Glutamatergic neuron (in vitro differentiated cells): ENCODE data around the gene NAB2. TPM values are rescaled to one million over a fixed set of nuclear protein-coding genes. Genes with fewer than 3 reads are reported as not detected.
A peak's percentile ranks its signal among the peaks of the same experiment; 100 is the strongest.
"Not testable (repeated sequence)": the region's sequence is repeated elsewhere in the genome, so short reads cannot be mapped to it uniquely, and the experiment has no call there.

Experiments used
- DNase-seq: peaks from one replicate; pipeline ENCODE4 v3.0.0; 2022
- H3K27ac Mint-ChIP-seq: one replicate; pipeline ENCODE4 v1.8.0; 2020; ENCODE audit warnings: mild to moderate bottlenecking, mixed read lengths, inconsistent platforms; ENCODE audit not compliant: unreplicated experiment
- H3K27me3 Mint-ChIP-seq: one replicate; pipeline ENCODE4 v1.8.0; 2020; ENCODE audit warnings: mild to moderate bottlenecking, moderate library complexity, mixed read lengths, inconsistent platforms; ENCODE audit not compliant: unreplicated experiment
- H3K36me3 Mint-ChIP-seq: one replicate; pipeline ENCODE4 v1.8.0; 2020; ENCODE audit warnings: mild to moderate bottlenecking, mixed read lengths, inconsistent platforms; ENCODE audit not compliant: unreplicated experiment
- H3K4me1 Mint-ChIP-seq: one replicate; pipeline ENCODE4 v1.8.0; 2020; ENCODE audit warnings: mild to moderate bottlenecking, low read depth, mixed read lengths, inconsistent platforms; ENCODE audit not compliant: unreplicated experiment
- H3K4me3 Mint-ChIP-seq: one replicate; pipeline ENCODE4 v1.8.0; 2020; ENCODE audit warnings: mild to moderate bottlenecking, mixed read lengths, inconsistent platforms; ENCODE audit not compliant: unreplicated experiment
- H3K9me3 Mint-ChIP-seq: one replicate; pipeline ENCODE4 v1.8.0; 2020; ENCODE audit warnings: mild to moderate bottlenecking, moderate library complexity, mixed read lengths, inconsistent platforms; ENCODE audit not compliant: unreplicated experiment
- CTCF ChIP-seq: fragments of 200-600 bp; sonication (generic); IDR thresholded peaks from one replicate; pipeline ENCODE4 v1.5.0; 2021; ENCODE audit not compliant: partially characterized antibody, unreplicated experiment
- total RNA-seq: library from RNA; stranded (reverse); fragmentation: NEBNext Ultra II Directional; extraction: Animal tissue kit (Norgen Biotek cat#: 25700); gene quantifications from one replicate; pipeline ENCODE4 v1.2.1, GENCODE V29; 2021; ENCODE audit not compliant: unreplicated experiment

The NAB2 gene
- total RNA-seq, 1 donor from 2014 or later, result 20.0 TPM

- Mint-ChIP-seq H3K27ac (no peak overlapping the region), H3K27me3 (no peaks in the 10 kb centered on the region), H3K4me1 (no peaks in the 10 kb centered on the region), H3K36me3 (peaks cover 4% of the 10 kb centered on the region), H3K4me3 (no peak overlapping the region), H3K9me3 (no peaks in the 10 kb centered on the region)
- TF ChIP-seq CTCF, result peak; percentile 82
- DNase-seq, result no peak
These were observed 19.4 kb upstream of the NAB2 start for GRCh38 chr12:57069523-57069922.

- Mint-ChIP-seq H3K9me3 (no peaks in the 10 kb centered on the region), H3K36me3 (no peaks in the 10 kb centered on the region), H3K4me1 (no peaks in the 10 kb centered on the region), H3K27ac (no peak overlapping the region), H3K4me3 (no peak overlapping the region), H3K27me3 (no peaks in the 10 kb centered on the region)
- no peak for TF ChIP-seq CTCF
- no peak for DNase-seq
These were observed 16.3 kb upstream of the NAB2 start for GRCh38 chr12:57072661-57073060.

GRCh38 chr12:57073566-57074450 lies 15.1 kb upstream of the NAB2 start:
- H3K36me3 Mint-ChIP-seq, H3K9me3 Mint-ChIP-seq: not testable (repeated sequence)

GRCh38 chr12:57078519-57079404 lies 10.2 kb upstream of the NAB2 start, which contains the start of gene NEMP1:
TSS of gene NEMP1 (minus strand) at chr12:57078791. CDS start at chr12:57078745, 46 bp downstream.
- no peaks in the 10 kb centered on the region for H3K9me3 Mint-ChIP-seq
- H3K27ac Mint-ChIP-seq, result no peak within 1 kb of the TSS
- no peaks in the 10 kb centered on the region for H3K36me3 Mint-ChIP-seq
- peak; percentile 89 for DNase-seq
- H3K4me1 Mint-ChIP-seq, result no peaks in the 10 kb centered on the region
- TF ChIP-seq CTCF, result no peak
- H3K27me3 Mint-ChIP-seq, result no peaks in the 10 kb centered on the region
- H3K4me3 Mint-ChIP-seq, result peak within 1 kb of the TSS; percentile 92

More at GRCh38 chr12:57073566-57074450, 15.1 kb upstream of the NAB2 start:
- H3K27me3 Mint-ChIP-seq, H3K4me1 Mint-ChIP-seq, DNase-seq, H3K27ac Mint-ChIP-seq, H3K4me3 Mint-ChIP-seq: not testable (repeated sequence)

- no peaks in the 10 kb centered on the region for H3K4me1 Mint-ChIP-seq
- H3K9me3 Mint-ChIP-seq, result no peaks in the 10 kb centered on the region
- no peaks in the 10 kb centered on the region for H3K27me3 Mint-ChIP-seq
- TF ChIP-seq CTCF, result no peak
- DNase-seq, result no peak
- H3K4me3 Mint-ChIP-seq, result no peak overlapping the region
- no peak overlapping the region for H3K27ac Mint-ChIP-seq
- no peaks in the 10 kb centered on the region for H3K36me3 Mint-ChIP-seq
These were observed 9.1 kb upstream of the NAB2 start for GRCh38 chr12:57079821-57080220.
